OCI-LY1 (cell line): Measurements from ENCODE around the gene FAM131C.

Experiments used
- CTCF ChIP-seq: fragments of 200-600 bp; sonication (generic), shearing (Covaris generic); IDR thresholded peaks from 2 replicates; pipeline ENCODE4 v1.5.1; 2017; ENCODE audit warnings: mild to moderate bottlenecking, antibody characterized with exemption, low read length, moderate library complexity, mixed read lengths
- EZH2 ChIP-seq: fragments of 200-600 bp; sonication (generic), shearing (Covaris generic); IDR thresholded peaks from 2 replicates; pipeline ENCODE4 v1.8.0; 2017; ENCODE audit warnings: borderline replicate concordance, mixed run types, mild to moderate bottlenecking, antibody characterized with exemption, low read length, moderate library complexity, mixed read lengths

GRCh38 chr1:16116002-16116401 lies 42.6 kb upstream of the FAM131C start:
- TF ChIP-seq CTCF = no peak
- no peak for TF ChIP-seq EZH2
